HTERT RPE-1 (cell line): ENCODE measurements around the gene CMPK2.
"Not testable (repeated sequence)": the region's sequence is repeated elsewhere in the genome, so short reads cannot be mapped to it uniquely, and the experiment has no call there.

Source experiments
- in situ Hi-C: fragments of 300-500 bp; cut with MboI; formaldehyde crosslinking; loops from 4 replicates; pipeline ENCODE4 v1.14.3; 2020; ENCODE audit warnings: low sequenced_read_pairs

The CMPK2 gene, protein sequence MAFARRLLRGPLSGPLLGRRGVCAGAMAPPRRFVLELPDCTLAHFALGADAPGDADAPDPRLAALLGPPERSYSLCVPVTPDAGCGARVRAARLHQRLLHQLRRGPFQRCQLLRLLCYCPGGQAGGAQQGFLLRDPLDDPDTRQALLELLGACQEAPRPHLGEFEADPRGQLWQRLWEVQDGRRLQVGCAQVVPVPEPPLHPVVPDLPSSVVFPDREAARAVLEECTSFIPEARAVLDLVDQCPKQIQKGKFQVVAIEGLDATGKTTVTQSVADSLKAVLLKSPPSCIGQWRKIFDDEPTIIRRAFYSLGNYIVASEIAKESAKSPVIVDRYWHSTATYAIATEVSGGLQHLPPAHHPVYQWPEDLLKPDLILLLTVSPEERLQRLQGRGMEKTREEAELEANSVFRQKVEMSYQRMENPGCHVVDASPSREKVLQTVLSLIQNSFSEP

DNA sequence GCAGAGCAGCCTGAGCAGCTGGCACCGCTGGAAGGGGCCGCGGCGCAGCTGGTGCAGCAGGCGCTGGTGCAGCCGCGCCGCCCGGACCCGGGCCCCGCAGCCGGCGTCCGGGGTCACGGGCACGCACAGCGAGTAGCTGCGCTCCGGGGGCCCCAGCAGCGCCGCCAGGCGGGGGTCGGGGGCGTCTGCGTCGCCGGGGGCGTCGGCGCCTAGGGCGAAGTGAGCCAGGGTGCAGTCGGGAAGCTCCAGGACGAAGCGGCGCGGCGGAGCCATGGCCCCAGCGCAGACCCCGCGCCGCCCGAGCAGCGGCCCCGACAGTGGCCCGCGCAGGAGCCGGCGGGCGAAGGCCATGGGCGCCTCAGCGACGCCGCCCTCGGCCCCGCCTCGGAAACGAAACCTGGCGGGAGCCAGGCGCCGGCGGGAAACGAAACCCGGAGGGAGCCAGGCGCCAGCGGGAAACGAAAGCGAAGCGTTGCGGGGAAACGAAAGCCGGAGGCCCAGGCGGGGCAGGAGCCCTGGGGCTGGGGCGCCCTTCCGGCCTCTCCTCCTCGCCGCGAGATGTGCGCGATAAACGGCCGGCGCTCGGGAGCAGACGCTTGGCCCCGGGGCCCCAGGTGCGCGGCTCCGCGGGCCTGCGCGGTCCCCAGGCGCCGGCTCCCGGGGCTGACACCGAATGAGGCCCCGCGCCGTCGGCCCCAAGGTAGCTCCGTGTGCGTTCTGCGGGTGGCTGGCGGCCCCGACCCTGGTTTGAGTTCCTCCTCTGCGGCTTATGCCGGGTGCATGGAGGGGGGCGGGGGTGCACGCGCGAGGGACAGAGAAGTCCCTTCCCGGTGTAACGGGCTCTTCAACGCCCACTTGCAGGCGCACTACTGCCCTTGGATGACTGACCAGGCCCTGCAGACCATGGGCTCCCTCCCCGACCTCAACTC, at the start of gene CMPK2:
Gene CMPK2, minus strand, starts transcription at position 562 of the 929 bp plus-strand sequence. Its CDS starts 211 bp downstream, at position 351.
- in situ Hi-C loops, result no loop called here

DNA sequence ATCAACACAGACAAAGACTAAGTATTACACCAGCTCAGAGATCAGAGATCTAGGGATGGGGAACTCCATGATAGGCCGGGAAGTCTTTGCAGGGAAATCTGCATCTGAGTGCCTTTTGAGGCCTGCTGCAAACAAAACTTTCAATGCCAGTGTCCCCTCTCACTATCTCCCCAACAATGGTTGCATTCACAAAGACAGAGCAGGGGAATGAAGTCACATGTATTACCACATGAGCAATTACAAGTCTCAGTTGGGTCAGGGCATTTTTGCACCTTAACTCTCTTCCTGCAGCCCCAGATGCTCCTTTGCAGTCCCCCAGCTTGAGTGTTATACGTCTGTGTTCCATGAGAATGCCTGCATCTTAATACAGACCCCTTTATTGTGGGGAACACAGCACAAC, 49.7 kb upstream of the CMPK2 start:
- in situ Hi-C loops, result no loop called here

DNA sequence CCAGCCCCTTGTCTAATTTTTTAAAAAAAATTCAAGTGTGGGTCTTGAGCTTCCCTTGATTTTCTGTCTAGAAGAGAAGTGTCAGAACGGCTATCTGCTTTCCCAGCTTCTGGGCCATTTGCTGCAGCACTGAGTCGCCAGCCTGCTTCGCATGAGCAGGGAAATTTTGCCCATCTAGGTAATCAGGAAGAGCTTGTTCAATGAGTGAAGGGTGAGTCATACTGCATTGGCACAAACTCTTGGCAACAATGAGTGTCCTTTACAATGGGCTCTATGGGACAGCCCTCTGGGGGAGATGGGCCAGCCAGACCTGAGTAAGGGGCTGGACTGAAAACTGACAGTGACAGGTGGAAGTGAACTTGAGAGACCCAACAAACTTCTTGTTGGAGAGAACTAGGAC, 49.1 kb upstream of the CMPK2 start:
- in situ Hi-C loops, result no loop called here

DNA sequence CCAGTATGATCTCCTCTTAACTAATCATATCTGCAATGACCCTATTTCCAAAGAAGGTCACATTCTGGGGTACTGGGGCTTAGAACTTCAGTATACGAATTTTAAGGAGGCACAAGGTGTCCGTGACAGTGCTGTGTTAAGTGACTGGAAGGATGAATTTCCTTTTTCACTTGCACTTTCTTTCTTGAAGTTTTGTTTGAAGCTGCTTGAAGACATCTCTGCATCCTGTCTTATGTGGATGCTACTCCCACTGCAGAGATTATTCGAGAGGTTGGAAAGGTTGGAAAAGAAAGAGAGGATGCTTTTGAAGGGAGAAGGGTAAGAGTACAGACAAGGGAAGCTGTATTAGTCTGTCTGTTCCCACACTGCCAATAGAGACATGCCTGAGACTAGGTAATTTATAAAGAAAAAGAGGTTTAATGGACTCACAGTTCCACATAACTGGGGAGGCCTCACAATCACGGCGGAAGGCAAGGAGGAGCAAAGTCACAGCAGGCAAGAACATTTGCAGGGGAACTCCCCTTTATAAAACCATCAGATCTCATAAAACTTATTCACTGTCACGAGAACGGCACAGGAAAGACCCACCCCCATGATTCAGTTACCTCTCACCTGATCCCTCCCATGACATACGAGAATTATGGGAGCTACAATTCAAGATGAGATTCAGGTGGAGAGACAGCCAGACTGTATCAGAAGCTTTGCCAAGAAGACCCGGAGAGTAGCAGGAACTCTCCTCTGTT, 47.9 kb upstream of the CMPK2 start:
- in situ Hi-C loops, result no loop called here

DNA sequence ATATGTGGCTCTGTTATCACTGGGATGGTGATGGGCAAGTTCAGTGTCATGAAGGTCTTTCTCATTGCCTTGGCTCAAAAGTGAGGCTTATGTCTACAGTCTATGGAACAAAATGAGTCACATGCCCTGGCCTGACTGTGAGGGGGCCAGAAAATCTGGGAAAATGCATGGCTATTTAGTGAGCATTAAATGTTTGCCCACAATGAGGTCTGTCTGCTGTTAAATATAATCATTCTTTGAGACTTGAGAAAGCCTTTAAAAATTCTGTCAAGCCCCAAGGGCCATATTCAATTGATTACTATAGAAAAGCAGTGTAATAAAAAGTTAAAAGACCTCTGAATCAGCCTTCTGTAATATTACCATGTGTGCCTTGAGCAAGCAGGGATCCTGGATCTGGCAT, 46.0 kb upstream of the CMPK2 start:
- in situ Hi-C loops, result no loop called here

DNA sequence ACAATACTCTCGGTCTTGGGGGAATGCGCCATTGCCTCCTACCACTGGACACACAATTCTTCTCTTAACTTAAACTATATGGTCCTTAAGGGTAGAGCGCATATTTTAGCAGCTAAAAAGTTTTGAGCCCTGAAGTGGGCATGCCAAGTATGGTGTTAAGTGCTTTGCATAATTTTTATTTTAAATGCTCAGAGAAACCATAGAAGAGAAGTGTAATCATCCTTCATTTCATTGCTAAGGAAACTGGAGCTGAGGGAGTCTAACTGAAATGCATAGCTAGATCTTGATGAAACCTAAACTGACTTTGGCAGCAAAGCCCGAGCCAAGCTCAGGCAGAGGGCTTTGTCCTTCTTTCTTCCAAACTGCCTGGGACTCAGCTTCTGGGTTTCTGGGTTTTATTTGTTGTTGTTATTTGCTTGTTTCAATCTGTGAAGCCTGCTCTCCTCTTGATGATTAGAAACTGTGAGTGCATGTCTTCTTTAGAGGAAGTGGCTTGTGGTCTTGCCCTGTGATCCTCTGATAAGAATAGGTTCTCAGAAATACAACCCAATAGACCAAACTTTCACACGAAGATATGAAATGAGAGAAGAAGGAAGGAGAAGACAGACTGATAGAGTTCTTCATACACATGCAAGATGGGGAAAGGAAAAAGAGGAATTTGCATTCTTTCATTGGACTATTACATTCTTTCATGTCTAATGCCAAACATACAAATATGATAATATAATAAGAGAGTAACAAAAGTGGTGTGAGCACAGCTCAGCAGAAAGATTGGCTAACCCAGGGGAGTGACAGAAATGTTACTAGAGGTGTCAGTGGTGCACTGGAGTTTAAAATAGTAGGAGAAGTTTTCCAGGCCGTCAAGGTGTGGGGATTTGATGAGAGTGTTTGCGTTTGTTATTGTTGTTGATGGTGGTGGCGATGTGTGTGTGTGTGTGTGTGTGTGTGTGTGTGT, 44.0 kb upstream of the CMPK2 start:
- in situ Hi-C loops, result no loop called here

DNA sequence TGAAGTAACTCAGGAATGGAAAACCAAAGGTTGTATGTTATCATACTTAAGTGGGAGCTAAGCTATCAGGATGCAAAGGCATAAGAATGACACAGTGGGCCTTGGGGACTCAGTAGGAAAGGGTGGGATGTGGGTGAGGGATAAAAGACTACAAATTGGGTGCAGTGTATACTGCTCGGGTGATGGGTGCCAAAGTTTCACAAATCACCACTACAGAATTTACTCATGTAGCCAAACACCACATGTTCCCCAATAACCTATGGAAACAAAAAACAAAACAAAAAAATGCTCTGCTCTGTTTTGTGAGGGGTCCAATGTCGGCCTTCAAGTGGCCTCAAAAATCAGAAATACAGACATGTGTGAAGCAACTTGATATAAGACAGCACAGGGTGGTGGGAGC, 42.6 kb upstream of the CMPK2 start:
- in situ Hi-C loops, result no loop called here

DNA sequence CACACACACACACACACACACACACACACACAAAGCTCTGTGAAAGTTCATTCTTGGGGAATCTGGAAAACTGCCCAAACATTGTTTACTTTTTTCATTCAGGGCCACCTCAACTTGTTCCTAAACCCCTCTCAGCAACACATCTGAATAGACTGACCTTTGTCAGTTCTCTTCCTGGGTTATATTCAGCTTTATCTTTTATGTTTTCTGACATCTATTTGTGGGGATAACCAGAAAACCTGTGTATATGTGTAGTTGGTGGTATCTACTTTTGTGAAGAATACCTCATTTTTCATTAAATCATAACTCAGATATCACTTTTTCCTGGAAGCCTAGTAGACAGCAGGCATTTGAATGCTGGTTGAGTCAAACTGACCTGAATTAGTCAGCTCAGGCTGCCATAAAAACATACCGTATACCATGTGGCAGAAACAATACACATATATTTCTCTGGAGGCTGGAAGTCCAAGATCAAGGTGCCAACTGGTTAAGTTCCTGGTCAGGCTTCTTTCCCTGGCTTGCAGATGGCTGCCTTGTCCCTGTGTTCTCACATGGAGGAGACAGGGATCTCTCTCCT, 40.5 kb upstream of the CMPK2 start:
- in situ Hi-C loops, result no loop called here

DNA sequence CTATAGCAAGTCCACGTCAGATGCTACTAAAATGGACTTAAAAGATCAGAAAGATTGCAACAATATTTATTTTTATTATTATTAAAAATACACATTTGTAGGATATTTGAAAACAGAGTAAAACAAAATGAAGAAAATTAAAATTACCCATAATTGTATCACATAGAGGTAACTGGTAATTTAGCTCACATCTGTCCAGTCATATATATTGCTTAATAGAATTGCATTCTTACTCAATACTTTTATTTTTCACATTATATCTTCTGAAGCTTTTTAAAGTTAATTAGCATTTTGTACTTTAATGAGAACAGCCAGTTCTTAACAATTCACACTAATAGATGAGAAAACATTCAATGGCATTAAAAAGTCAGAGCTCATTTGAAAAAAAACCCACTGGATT, 40.0 kb upstream of the CMPK2 start:
- in situ Hi-C loops, result no loop called here

DNA sequence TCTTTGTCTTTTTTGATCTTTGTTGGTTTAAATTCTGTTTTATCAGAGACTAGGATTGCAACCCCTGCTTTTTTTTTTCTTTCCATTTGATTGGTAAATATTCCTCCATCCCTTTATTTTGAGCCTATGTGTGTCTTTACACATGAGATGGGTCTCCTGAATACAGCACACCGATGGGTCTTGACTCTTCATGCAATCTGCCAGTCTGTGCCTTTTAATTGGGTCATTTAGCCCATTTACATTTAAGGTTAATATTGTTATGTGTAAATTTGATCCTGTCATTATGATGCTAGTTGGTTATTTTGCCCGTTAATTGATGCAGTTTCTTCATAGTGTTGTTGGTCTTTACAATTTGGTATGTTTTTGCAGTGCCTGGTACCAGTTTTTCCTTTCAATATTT, 36.9 kb upstream of the CMPK2 start:
- in situ Hi-C loops, result not testable (repeated sequence)

DNA sequence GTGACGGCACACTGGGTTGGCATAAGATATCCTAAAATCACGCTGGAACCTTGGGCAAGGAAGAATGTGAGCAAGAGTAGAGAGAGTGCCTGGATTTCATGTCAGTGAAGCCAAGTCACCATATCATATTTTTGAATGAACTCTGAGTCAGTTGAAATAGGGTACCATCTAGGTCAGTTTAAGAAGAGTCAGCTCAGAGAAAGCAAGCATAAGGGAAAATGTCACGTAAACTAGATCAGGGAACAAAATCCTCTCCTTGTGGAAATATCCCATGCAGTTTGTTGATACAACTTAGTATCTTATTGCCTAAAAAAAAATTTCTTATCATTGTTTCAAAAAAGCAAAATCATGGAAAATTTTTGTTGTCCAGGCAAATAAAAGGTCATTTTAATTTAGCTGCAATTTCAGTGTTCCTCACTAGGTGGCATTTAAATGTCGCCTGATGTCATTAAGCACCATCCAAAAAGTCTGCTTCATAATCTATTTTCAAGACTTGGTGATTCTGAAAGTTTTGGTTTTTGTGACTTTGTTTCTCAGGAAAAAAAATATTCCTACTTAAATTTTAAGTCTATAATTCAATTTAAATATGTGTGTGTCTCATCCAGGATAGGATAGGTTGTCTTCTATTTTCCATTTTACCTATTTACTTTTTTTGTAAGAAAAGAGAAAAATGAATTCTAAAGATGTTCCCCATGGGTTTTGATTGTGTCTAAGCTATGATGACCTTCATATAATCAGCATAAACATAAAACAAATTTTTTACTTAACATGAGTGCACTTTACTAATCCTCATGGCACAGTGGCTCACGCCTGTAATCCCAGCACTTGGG, 31.4 kb upstream of the CMPK2 start:
- in situ Hi-C loops, result no loop called here

DNA sequence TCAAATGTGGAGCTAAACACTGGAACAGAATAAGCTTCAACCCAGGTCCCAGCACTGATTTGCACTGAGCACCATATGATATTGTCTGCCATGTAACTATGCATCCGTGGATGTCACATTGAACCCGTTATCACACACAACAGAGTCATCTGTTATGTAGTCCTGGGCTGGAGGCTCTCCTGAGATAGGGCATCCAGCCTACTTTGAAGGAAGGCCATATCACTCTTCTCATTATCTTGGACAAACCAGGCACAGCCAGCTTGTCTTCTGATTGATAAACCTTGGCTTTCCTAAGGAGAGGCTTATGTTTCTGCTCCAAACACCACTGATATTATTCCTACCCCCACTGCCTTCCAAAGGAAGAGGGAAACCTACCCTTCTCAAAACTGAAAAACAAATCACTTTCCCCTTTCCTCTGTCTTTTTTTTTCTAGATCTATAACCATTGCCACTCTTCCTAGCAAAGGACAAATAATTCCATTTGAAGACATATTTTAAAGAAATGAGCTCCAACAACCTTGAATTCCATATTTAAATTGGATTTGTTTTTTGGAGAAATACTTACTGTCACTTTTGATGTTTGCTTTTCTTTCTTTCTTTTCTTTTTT, 28.3 kb upstream of the CMPK2 start:
- in situ Hi-C loops, result no loop called here

DNA sequence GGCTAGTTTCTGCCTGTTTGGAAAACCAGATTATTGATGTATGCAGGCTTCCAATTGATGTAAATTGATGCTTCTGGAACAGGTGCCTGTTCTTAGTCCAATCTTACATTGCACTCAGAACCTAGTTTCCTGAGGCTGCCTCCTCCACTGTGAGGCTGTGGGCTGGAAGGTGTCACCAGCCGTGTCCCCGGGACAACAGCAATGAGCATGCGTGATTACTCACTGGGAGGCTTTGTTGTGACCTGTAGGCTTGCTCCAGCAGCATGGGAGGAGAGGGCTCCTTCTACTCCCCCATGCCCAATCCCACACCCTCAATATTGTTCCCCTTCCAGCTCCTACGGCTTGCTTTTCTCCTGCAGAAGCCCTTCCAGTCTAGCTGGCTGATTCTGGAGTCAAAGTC, 23.0 kb upstream of the CMPK2 start:
- in situ Hi-C loops, result no loop called here

DNA sequence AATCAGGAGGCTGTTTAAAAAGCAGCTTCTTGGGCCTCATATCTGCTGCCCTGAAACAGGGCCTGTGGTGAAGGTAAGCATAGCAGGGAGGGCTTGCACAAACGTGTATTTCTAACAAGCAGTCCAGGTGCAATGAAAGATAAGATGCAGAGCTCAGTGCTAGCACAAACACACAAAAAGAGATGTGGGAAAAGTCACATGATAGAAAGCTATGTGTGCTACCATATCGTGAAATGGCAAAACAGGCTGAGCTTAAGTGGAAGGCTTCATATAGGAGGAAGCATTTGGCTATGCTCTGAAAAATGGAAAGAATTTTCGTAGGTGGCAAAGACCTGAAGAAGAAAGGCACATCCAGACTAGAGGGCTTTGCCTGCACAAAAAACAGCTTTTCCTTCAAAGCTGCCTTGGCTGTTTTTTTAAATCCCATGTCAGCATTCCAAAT, 22.1 kb upstream of the CMPK2 start:
- in situ Hi-C loops, result no loop called here

DNA sequence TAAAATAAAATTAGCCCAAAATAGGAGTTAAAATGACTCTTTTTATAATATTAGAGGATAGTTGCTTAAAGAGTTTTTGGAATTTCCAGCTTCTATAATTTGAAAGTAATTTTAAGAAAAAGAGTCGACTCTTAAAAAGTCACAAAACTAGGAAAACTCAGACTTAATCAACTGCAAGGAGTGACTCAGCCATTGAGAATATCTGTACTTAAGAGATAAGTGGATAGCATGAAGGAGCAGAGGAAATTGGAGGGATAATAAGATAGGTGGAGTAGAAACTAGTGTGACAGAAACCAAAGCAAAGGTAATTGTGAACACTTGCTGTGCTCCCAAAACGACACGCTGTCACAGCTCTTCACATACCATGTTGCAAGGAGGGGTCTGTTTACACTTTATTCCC, 20.3 kb upstream of the CMPK2 start:
- in situ Hi-C loops, result no loop called here

DNA sequence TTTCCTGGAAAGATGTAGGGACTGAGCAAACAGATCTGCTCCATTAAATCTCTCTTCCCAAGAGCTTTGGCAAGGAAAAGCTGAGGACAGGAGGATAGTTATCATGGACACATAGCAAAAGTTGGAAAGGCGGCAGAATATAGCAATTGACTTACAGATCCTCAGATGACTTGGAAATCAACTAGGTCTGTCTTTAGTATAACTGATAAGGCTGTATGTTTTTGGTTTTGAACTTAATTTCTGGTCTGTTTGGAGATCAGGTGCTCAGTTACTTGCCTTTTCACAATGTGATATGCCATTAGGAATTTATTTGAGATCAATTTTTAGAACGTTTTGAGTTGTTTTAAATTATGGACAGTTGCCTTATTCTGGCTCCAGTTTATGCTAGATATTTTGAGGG, 19.8 kb upstream of the CMPK2 start:
- in situ Hi-C loops, result no loop called here

DNA sequence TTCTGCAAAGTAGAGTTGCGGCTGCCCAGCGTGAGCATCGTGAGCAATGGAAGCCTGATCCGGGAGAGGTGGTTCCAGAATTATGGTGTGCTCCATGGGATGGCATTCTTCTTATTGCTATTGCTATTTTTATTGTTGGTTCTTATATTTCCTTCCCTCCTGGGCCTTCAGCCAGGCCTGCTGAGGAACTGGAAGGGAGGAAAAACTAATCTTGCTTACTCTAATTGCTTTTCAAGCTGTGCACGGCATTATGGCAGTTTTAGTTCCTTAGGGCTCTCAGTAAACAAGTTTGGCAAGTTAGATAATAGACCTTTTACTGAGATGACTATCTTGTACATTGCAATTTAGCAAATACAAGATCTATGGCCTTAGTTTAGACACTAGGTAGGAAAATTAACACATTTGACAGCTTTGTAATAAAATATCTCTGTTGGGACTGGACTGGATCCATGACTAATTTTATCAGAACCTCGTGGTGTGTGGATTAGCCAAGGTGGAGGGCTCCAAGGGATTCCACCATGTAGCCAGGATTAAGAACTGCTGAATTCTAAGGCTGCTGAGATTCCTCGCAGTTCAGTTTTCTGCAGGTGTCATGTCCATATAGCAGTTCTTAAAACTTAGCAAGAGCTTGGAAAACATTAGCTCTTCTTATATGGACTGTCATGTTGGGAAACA, 17.9 kb upstream of the CMPK2 start:
- in situ Hi-C loops, result no loop called here

DNA sequence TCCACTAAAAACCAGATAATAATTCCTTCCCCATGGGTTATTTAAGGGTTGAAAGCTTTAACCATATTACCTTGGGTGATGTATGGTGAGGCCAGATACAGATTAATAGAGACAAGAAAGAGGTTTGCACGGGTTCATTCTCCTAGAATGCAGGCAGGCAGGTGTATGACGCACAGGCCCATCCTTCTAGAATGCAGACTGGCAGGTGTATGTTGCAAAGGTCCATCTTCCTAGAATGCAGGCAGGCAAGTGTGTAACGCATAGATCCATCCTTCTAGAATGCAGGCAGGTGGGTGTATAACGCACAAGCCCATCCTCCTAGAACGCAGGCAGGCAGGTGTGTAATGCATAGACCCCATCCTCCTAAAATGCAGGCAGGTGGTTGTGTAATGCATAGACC, 15.8 kb upstream of the CMPK2 start:
- in situ Hi-C loops, result no loop called here
